ENCODE data around the gene HOXA6.

HOXA6 gene

GRCh38 chr7:27170426-27171324 is 23.1 kb upstream of the HOXA6 start:
- intact Hi-C loops (cut with DNase I; ENCODE audit: low total_unique reads), result loop anchor here (5.0 kb wide), 1 partner anchor 973 kb away; no protein-coding TSS in a partner anchor
- DNase-seq, result no peak
- Histone ChIP-seq H3K4me1 (peaks cover 0 to 41% (median 12%) of the 10 kb centered on the region in 4 donors), H3K27me3 (no peaks in the 10 kb centered on the region), H3K9me3 (no peaks in the 10 kb centered on the region), H3K27ac (peak overlapping the region; percentile 96 to 97), H3K36me3 (no peaks in the 10 kb centered on the region), H3K4me3 (peak overlapping the region; percentile 68 to 91)
- TF ChIP-seq, protein P1, sequence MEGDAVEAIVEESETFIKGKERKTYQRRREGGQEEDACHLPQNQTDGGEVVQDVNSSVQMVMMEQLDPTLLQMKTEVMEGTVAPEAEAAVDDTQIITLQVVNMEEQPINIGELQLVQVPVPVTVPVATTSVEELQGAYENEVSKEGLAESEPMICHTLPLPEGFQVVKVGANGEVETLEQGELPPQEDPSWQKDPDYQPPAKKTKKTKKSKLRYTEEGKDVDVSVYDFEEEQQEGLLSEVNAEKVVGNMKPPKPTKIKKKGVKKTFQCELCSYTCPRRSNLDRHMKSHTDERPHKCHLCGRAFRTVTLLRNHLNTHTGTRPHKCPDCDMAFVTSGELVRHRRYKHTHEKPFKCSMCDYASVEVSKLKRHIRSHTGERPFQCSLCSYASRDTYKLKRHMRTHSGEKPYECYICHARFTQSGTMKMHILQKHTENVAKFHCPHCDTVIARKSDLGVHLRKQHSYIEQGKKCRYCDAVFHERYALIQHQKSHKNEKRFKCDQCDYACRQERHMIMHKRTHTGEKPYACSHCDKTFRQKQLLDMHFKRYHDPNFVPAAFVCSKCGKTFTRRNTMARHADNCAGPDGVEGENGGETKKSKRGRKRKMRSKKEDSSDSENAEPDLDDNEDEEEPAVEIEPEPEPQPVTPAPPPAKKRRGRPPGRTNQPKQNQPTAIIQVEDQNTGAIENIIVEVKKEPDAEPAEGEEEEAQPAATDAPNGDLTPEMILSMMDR (IDR thresholded peaks at IDR 0.05), result no peak

DNA sequence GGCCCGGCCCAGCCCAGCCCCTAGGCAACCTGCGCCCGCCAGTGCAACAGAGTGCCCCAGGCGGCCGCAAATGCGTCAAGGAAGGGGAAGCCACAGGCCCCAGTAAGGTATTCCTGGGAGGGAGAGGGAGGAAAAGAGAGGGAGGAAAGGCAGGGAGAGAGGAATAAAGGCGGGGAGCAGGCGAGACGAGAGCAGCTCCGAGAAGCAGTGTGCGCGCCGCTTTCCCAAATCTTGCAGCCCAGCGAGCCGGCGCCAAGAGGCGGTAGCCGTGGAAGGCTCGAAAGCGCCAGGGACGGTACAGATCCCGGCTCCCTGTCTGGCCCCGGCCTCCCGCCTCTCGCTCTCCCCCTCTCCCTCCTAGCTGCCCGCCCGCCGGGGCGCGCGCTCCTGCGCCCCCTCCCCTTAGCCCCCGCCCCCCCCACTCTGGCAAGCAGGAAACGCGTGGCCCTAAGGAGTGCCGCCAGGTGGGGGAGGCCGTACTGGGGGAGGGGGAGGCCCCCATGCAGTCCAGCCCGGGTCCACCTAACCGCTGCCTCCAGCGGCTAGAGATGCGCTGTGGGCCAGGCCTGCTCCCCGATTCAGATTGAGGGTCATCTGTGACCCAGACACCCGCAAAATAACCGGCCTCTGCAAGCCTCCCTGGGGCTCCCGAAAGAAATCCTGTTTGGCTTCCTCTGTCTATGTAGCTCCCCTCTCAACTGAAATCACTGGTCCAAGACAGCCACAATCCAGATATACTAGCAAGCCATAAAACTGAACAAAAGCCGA is 22.3 kb upstream of the HOXA6 start:
- H3K27ac ChIP-seq, result peak overlapping the region; percentile 96 to 97
- peak in 1 of 2 donors; percentile 77 for DNase-seq
- H3K36me3 ChIP-seq, result no peaks in the 10 kb centered on the region
- no peaks in the 10 kb centered on the region for H3K27me3 ChIP-seq
- intact Hi-C loops (cut with DNase I; ENCODE audit: low total_unique reads), result loop anchor here (2.0 to 10.0 kb wide), 3 partner anchors 973 to 1775 kb away; no protein-coding TSS in a partner anchor
- peaks cover 0 to 33% (median 11%) of the 10 kb centered on the region in 4 donors for H3K4me1 ChIP-seq
- TF ChIP-seq, protein P1 (IDR thresholded peaks at IDR 0.05), result no peak
- no peaks in the 10 kb centered on the region for H3K9me3 ChIP-seq
- H3K4me3 ChIP-seq, result peak overlapping the region; percentile 68 to 91

DNA sequence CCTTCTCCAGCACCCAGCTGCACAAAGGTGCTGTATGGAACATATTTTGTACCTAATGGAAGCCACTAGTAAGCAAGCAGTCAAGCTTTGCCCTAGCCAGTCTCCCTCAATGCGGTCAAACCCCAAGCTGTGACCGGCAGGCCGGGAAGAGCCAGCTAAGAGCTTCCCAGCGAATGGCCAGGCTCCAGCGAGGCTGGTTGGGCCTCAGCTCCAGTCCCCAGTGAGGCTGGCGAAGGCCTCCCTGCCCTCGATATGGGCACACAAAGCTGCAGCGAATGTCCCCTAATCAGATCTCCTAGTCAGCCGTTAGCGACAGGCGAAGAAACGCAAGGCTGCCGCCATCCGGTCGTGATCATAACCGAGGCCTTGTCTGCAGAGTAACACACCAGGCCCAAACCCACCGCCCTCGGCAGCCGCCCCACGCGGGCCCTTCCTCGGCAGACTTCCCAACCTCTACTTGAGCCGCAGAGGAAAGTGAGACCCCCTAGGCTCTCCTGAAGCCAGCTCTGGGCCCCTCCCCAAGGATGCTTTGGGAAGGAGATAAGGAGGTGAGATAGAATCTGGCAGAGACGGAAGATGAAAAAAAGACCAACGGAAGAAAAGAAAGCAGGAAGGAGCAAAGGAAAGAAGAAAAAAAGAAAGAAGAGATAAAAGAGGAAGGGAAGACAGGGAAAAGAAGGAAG is 20.8 kb upstream of the HOXA6 start:
- peak in 1 of 2 donors; percentile 90 for DNase-seq
- intact Hi-C loops (cut with DNase I; ENCODE audit: low total_unique reads), result loop anchor here (2.0 to 10.0 kb wide), 2 partner anchors 1312 to 1774 kb away; no protein-coding TSS in a partner anchor
- H3K27me3 ChIP-seq, result no peaks in the 10 kb centered on the region
- TF ChIP-seq, protein P1 (IDR thresholded peaks at IDR 0.05), result peak in 1 of 2 experiments; percentile 9
- H3K4me3 ChIP-seq, result peak overlapping the region; percentile 68 to 91
- H3K36me3 ChIP-seq, result no peaks in the 10 kb centered on the region
- no peaks in the 10 kb centered on the region for H3K9me3 ChIP-seq
- H3K27ac ChIP-seq, result peak overlapping the region; percentile 96 to 97
- H3K4me1 ChIP-seq, result peaks cover 0 to 30% (median 6%) of the 10 kb centered on the region in 4 donors

DNA sequence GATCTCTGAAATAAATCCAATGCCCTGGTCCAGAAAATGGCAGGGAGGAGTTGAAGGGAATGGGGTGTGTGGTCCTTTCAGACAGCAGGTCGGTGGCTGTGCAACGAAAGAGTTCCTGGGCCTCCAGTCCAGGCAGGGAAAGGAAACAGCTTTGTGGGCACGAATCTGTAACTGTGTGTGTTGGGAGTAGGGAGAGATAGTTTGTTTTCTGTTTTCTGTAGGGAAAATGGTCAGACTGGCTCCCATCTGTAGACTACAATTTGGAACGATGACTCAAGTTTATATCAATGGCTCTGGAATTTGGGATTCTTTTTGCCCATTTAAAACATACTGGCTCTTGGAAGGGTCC is 20.3 kb upstream of the HOXA6 start:
- intact Hi-C loops (cut with DNase I; ENCODE audit: low total_unique reads), result loop anchor here (2.0 to 10.0 kb wide), 2 partner anchors 1311 to 1773 kb away; no protein-coding TSS in a partner anchor
- Histone ChIP-seq H3K27ac (peak overlapping the region; percentile 96 to 97), H3K4me3 (peak overlapping the region; percentile 68 to 91), H3K9me3 (no peaks in the 10 kb centered on the region), H3K36me3 (no peaks in the 10 kb centered on the region), H3K4me1 (peaks cover 0 to 35% (median 6%) of the 10 kb centered on the region in 4 donors), H3K27me3 (no peaks in the 10 kb centered on the region)
- peak in 1 of 2 donors; percentile 51 for DNase-seq
- TF ChIP-seq, protein P1 (IDR thresholded peaks at IDR 0.05), result no peak

All from tibial artery (tissue), 4 donors.